HG03135 (cell line): Measurements from ENCODE around the gene MGAT4B.

Experiments used
- ATAC-seq: cut with Tn5 transposase; IDR thresholded peaks from one replicate; pipeline ENCODE4 v1.9.1; 2021; ENCODE audit warnings: mild to moderate bottlenecking, moderate library complexity; ENCODE audit not compliant: unreplicated experiment

The MGAT4B gene

GRCh38 chr5:179773686-179774040, 33.0 kb downstream of the MGAT4B start:
- no peak for ATAC-seq

- no peak for ATAC-seq
These were observed 34.3 kb downstream of the MGAT4B start for GRCh38 chr5:179772351-179772750.

GRCh38 chr5:179771311-179771895, 35.3 kb downstream of the MGAT4B start:
- ATAC-seq: no peak

GRCh38 chr5:179769796-179770195, 36.9 kb downstream of the MGAT4B start:
- ATAC-seq: no peak

- no peak for ATAC-seq
These were observed 37.4 kb downstream of the MGAT4B start for GRCh38 chr5:179769271-179769670.

GRCh38 chr5:179768326-179769085, 38.2 kb downstream of the MGAT4B start:
- ATAC-seq: no peak

GRCh38 chr5:179767496-179768100, 39.1 kb downstream of the MGAT4B start:
- ATAC-seq: no peak

GRCh38 chr5:179766726-179767455, 39.8 kb downstream of the MGAT4B start:
- ATAC-seq: no peak

- no peak for ATAC-seq
These were observed 40.5 kb downstream of the MGAT4B start for GRCh38 chr5:179766021-179766725.

GRCh38 chr5:179765400-179765799, 41.3 kb downstream of the MGAT4B start:
- no peak for ATAC-seq

GRCh38 chr5:179764056-179764455, 42.6 kb downstream of the MGAT4B start:
- ATAC-seq: no peak

- ATAC-seq: no peak
These were observed 43.3 kb downstream of the MGAT4B start for GRCh38 chr5:179763215-179763945.

GRCh38 chr5:179762781-179763176, 43.9 kb downstream of the MGAT4B start:
- no peak for ATAC-seq

- ATAC-seq: no peak
These were observed 44.4 kb downstream of the MGAT4B start for GRCh38 chr5:179762079-179762780.

- ATAC-seq: no peak
These were observed 46.8 kb downstream of the MGAT4B start for GRCh38 chr5:179759581-179760551.

- no peak for ATAC-seq
These were observed 47.7 kb downstream of the MGAT4B start for GRCh38 chr5:179758955-179759354.

- no peak for ATAC-seq
These were observed 51.6 kb downstream of the MGAT4B start for GRCh38 chr5:179755022-179755421.

- ATAC-seq: no peak
These were observed 52.7 kb downstream of the MGAT4B start for GRCh38 chr5:179753971-179754370.
